SW480 (cell line): Measurements from ENCODE around the gene P3H4.
"Not testable (repeated sequence)": the region's sequence is repeated elsewhere in the genome, so short reads cannot be mapped to it uniquely, and the experiment has no call there.

ENCODE experiments used
- DNase-seq: peaks from one replicate; pipeline ENCODE4 v3.0.0-alpha.2; 2016; ENCODE audit warnings: low spot score

The P3H4 gene

DNA sequence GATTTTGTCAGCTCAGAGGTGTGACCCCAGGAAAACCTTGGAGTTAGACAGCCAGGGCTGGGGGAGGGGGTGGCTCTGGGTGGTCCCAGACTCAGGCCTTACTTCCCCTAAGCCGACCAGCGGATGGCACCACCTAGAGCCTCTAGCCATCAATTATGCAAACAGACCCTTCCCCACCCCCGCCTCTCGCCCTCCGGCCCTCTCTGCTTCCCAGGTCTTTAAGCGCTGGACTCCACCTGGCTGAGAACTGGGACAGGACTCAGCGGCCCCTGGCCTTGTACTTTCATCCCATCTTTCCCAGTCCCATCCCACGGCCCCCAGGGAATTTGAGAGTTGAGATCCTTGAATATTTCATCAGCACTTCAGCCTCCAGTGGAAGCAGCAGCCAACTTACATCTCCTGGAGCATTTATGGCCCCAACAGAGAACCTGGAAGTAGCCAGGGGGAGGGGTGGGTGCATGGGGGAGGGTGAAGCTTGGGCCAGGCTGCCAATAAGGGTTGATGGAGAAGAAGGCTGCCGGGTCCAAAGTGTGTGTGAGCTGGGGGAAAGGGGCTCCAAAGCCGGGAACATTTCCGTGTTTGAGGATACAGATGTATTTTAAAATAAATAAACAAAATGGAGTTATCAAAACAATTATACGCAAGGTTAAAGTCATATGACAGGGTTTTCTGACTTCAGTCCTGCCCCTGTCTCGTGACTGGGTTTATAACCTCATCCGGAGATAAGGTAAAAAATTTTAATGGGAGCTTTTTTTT, 17.8 kb downstream of the P3H4 start:
- peak; percentile 42 for DNase-seq

DNA sequence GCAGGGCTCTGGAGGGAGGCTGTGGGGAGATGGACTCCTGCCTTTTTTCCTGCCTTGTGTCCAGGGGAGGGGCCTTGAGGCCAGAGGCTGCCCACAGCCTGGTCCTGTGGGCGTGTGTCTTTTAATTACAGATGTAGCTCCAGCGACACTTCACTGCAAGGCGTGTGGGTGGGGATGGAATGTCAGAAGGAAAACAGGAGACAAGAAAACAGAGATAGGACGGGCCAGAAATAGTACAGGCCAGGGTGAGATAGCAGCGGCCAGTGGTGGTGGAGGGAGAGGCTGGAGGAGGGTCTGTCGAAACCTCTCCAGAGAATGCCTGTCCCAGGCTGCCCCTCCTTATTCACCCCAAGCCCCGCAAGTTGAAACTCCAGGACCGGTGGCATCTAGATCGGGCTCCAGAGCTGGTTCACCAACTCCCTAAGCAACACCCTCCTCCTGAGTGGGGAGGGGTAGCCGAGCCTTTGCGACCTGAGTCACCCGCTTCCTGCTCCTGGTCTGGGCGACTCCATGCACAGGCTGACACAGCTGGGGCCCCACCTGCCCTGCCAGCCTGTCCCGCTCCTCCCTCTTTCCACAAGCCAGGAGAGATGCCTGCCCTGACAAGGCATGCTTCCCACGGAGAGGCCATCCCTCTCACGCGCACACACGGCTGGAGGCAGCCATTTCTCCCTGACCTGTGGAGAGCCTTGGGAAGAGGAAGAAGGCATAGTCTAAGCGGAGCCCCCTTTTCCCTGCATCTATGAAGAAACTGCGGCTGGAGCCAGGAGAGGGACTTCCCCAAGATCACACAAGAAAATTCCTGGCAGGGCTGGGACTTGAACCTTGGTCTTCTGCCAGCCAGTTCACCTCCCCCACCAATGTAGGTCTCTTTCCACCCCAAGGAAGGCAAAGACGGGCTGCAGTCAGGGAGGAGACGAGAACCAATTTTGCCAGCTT, 18.6 kb downstream of the P3H4 start:
- DNase-seq, result peak; percentile 98

DNA sequence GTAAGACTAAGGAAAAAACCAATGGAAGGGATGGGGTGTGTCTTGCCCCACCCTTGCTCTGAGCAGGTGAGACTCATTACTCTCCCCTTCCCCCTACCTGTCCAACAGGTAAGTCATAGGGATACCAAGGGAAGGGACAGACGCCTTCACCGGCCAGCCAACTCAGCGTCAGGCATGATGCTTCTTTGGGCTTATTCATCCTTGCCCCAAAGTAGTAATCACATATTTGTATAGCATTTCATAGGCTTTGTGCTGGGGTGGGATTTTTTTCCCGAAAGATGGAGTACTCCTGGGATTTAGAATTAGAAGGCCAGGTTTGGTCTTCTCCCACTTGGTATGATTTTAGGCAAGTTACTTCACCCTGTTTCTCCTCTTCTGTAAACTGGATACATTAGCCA, 24.7 kb downstream of the P3H4 start:
- no peak for DNase-seq

DNA sequence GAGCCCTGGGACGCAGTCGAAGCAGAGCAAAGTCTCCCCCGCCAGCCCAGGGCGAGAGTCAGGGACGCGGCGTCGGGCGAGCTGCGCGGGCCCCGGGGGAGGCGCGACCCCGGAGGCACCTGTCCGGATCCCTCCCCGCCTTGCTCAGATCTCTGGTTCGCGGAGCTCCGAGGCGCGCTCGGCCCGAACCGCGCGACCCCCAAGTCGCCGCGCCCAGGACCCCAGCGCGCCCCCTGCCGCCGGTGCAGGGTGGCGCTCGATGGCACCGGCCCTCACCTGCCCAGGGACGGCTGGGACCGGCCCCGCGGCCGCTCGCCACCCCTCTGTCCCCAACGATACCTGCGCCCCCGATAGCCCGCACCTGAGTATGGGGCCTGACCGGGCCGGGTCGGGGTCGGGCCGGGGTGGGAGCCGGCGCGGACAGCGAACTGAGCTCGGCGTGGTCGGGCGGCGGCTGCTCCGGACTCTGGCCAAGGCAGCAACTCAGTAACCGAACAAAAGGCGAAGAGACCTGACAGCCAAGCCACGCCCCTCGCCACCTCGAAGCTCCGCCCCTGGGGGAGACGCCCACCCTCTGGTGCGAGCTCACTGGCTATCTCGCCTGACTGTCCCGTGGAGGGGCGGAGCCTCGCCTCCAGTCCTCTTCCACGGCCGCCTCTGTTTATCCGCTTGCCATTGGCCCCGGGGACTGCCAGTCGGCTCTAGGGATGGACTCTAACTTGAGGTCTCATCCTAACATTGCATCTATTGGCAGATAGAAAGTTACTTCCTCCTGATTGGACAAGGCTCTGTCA, 25.3 kb downstream of the P3H4 start, which contains the start of gene JUP:
JUP (minus strand) TSS at position 485 of the 794 bp plus-strand sequence. CDS start 14,857 bp downstream, outside the sequence.
- peak; percentile 100 for DNase-seq

DNA sequence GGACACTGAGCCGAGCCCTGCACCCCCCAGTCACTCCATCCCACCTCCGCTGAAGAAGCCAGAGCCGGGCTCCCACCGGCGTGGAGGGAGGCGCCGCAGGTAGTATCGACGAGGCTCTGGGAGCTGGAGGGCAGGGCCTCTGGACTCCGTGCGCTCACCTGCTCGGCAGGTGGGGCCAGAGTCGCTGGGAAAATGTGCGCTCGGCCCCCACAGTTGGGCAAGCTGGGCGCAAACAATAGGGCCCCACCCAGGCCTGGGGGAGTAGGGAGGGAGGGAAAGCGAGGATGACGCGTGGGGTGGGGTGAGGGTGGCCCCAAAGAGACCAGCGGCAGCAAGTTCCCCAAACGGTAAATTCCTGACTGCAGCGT, 25.9 kb downstream of the P3H4 start:
- DNase-seq, result peak; percentile 84

DNA sequence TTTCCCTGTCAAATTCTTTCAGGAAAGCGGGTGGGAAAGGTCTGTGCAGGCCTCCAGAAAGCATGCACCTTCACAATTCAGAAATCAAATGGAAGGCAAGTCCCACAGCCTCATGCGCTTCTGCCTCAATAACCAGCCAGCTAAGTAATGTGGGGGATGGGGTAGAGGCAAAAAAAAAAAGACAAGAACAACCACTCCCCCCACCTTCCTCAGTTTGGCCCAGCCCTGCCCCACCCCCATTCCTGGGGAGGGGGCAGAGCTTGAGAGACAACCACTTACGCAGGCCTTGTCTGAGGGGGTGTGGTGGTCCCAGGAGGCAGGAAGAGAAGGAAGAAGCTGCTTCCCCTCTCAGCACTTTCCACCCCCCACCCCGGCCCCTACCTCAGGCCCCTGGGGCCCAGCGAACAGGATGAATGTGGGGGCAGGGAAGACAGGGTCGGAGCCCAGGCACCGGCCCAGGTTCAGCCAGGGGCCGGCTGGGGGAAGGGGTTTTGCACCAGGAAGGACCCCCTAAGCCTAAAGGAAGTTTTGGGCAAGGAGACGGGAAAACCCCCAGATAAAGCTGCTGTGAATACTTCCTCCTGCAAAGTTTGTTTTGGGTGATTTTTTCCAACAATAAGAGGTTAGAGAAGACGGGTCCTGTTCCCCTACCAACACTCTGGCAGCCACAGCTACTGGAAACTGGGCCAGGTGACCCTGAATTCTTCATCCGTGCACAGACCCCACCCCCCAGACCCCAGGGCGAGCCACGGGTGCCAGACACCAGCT, 26.5 kb downstream of the P3H4 start:
- peak; percentile 46 for DNase-seq

DNA sequence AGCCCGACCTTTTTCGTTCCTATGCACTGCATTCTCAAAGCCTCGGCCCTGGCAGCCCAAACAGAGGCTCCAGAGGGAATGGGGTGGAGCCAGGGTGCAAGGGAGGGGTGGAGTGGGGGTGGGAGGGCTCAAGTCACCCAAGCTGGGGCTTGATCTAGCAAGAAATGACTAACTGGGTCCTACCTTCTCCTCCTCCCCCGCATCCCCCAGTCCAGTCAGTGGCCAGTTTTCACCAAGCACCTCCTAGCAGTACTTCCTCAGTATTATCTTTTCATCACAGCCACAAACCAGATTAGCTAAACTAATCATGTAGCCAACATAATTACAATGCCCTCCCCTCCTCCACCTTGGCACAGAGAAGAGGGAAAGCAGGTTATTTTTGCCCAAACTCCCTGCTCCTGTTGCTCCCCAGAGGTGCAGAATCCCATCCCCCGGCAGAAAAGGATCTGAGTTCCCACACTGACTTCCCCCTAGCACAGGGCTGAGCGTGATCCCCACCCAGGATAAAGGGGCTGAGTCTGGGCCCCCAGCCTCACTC, 27.5 kb downstream of the P3H4 start:
- DNase-seq, result peak; percentile 79

DNA sequence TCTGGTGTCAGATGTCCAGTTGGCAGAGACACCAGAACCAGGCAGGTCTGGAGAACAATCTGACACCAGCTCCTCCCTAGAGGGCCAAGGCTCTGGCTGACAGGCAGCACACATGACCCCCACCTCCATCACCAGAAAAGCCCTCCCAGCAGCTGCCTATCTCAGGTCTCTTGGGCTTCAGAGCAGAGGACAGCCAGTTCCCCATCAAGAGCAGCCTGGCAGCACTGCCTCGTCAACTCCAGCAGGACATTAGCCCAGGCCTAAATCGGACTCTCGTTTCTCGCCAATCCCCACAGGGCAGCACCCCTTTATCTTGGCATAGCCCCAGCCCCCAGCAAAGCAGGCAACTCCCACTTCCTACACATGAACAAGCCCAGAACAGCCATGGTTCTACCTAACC, 29.6 kb downstream of the P3H4 start:
- DNase-seq, result no peak

DNA sequence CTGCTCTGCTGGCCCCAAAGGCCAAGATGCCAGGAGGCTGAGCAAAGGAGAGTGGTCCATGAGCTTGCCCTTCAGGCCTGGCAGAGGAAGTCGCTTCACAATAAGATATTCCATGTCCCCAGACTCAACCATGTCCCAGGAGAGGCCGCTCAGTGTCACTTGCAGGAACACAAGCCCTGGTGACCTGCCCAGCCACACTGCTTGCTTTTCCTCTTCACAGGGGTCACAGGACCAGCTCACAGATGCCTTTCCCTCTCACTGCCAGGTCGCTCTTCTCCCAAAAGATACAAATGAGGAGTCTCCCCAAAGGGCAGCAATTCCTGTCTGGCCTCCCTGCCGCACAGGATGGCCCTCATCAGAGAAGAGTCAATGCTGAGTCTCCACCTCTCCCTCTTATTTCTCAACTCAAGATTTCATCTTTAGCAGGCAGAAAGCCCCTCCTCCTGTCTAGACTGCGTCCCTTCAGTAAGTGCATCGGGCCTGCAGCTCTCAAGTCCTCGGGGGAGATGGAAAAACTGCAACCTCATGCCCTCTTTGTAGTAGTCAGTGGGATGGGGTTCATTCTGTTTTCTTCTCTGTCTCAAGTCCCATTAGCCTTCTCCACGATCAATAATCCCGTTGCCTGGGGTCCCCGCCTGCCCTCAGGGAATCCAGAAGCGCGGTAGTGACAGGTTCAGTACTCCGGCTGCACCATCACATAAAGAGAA, 30.2 kb downstream of the P3H4 start:
- DNase-seq, result no peak

DNA sequence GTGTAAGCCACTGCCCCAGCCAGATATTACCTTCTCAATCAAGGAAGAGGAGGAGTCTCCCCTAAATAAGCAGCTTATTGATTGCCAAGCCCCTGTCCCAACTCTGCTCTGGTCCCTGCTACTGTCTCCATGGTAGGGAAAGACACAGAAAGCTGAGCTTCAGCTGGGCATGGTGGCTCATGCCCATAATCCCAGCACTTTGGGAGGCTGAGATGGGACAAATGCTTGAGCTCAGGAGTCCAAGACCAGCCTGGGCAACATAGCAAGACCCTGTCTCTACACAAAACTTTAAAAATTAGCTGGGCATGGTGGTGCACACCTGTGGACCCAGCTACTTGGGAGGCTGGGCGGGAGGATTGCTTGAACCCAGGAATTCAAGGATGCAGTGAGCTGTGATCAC, 31.8 kb downstream of the P3H4 start:
- no peak for DNase-seq

DNA sequence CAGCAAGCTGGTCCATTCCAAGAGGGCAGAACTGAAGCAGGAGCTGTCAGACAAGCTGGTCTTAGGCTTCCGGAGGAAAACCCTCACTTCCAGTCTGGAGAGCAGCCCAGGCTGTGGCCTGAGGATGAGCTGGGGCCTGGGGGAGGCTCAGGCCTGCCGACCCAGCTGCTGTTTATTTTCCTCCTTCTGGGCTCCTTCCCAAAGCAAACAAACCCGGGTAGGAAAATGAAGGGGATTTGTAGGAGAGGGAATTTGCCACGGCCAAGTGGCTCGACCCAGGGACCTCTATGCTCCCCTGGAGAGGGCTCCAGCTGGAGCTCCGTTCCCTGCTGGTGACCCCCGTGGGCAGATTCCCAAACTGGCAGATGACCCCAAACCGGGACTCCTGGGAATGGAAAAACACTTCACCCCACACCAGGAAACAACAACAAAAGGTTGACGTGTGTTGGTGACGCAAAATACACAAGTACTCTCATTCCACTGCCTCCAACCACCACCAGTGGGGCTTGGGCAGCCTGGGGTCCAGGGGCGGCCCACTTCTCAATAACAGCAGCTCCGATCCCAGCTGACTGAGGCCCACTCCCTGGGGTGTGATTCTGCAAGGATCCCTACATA, 34.1 kb downstream of the P3H4 start:
- no peak for DNase-seq

DNA sequence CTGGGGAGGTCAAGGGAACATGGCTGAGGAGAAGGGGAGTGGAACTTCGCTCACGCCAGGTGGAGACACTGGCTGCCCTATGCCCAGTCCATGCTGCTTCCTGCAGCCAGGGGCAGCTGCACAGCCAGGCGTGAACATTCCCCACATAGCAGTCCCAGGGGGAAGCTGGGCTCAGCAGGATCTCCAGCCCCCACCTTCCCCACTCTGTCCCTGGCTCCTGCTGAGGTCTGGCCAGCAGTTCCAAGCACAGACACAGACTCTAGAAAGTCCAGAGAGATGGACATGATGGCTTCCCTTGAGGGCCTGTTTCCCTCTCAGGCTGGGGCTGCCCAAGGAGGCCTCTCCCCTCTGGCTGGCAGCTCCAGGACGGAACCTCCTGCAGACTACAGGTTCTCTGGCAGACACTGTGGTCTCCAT, 34.6 kb downstream of the P3H4 start:
- DNase-seq, result peak; percentile 48

DNA sequence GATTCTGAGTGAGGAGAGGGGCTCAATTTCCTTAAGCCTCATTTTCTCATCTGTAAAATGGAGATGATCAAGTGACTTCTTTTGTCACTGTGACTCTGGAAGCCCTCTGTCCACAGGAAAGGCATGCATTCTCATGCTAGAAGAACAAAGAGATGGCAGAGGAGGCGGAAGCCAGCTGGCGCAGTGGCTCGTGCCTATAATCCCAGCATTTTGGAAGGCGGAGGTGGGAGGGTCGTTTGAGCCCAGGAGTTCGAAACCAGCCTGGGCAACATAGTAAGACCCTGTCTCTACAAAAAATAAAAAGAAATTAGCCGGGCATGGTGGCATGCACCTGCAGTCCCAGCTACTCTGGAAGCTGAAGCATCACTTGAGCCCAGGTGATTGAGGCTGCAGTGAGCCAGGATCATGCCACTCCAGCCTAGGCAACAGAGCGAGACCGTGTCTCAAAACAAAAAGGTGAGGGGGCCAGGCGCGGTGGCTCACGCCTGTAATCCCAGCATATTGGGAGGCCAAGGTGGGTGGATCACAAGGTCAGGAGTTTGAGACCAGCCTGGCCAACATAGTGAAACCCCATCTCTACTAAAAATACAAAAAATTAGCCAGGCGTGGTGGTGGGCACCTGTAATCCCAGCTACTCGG, 35.4 kb downstream of the P3H4 start:
- DNase-seq, result not testable (repeated sequence)

DNA sequence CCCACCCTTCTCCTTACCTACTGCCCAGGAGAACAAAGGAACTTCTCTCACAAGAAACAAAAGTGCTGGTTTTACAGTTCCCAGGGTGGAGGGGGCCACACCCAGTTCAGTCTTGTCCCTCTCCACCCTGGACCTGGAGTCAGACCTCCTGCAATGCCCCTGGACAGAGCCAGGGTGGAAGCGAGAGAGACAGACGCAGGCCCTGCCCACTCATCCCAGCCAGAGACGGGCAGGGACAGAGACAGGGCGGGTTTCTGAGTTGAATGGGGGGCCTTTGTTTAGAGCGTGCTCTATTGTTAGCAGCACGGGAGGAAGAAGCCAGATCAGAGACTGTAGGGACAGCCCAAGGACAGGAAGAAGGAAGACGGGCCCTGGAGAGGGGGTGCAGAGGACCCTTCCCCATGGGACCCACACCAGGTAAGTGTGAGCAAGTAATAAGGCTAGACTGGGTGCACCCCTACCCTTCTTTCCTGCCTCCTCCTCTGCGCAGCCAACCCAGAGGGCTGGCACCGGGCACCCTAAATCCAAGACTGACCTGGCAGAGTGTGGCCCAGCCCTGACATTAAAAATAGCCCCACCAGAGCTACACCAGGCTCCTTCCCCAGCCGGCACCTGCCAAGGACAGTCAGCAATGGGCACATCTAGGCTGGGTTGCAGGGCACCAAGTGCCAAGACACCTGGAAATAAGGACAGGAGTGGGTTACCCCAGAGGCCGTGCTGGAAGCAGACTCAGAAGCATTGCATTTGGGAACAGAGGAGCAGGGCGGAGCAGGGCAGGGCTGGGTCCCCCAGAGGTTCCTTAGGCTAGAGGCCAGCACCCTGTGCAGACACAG, 36.1 kb downstream of the P3H4 start:
- DNase-seq, result peak; percentile 54

DNA sequence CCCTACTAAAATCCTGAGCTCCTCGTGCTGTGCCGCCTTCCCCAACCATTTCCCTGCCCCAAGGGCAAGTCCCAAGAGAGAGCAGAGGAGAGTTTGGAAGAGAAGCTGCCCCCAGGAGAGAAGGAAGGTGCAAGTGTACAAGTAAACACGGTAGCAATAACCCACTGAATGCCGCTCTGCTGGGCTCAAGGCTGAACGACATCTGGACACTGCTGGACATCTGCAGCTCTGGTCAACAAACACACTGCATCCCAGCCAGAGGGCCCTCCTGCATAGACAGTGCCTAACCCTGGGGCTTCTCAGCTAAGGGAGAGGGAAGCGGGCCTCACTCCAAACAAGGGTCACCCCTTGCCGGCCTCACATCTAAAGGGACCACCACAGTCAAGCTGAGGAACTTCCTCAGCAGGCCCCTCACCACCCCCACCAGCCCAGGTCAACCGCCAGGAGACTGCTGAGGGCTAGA, 38.0 kb downstream of the P3H4 start:
- no peak for DNase-seq

DNA sequence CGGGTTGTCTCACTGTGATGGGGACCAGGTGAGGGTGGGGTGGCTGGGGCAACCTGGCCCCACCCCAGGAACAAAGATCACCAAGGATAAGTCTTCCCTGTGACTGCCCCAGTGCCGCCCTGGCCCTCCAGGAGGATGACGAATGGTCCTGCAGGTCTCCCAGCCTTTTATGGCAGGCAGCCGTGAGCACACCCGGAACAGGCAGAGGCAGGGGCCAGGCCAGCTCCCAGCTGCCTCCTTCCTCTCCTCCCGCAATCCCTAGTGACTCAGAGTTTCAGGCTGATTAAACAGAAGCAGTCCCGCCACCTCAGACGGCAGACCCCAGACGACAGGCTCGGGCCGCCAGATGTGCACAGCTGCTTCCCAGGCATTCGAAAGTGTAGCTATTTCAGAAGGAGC, 38.6 kb downstream of the P3H4 start:
- DNase-seq, result peak; percentile 85

DNA sequence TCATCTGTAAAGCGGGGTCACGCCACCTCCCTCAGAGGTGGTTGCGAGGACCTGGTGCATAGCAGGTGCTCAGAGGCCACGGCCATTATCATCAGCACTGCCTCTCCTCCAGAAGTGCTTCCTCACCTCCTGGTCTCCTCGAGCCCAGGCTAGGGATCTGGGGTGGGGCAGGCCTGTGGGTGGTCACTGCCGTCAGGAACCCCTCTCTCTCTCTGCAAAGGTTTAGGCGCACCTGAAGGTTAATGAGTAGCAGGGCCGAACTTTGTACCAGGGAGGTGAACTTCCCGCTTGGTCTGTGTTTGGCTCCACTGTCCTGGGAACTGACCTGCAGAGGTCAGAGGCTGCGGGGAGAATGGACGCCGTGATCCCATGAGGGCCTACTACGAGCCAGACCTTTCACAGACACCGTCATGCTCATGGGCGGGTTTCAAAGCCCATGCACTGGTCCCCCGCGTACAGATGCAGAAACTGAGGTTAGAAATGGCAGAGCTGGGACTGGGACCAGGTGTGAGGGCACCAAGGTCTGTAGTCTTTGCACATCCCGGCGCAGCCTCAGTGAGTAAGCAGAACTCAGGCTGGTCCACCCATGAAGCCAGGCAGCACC, 39.1 kb downstream of the P3H4 start:
- no peak for DNase-seq

DNA sequence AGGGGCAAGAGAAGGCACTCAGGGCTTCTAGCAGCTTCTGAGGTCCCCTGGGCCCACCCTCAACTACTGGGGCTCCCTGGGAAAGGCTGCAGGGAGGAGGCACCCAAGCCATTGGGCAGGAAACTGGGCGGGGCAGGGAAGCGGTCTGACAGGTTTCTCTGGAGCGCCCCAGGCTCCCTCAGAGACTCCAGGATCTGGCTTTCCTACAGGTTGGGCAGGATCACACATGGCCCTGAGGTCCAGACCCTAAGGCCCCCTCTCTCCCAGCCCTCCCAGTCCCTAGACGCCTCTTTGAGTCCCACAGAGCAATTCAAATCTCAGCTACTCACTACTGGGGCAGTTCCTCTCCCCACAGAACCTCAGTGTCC, 39.5 kb downstream of the P3H4 start:
- DNase-seq, result no peak
